ENCODE results near the gene SLC25A47. TPM values are rescaled to one million over a fixed set of nuclear protein-coding genes. Genes with fewer than 3 reads are reported as not detected.

The SLC25A47 gene
- total and polyA plus RNA-seq, 9 of the 15 experiments (the other 6 are each of a cell fraction or from before 2014, with no cell fraction given): 0.09 to 0.23 (median 0.22) TPM; not detected in 6

DNA sequence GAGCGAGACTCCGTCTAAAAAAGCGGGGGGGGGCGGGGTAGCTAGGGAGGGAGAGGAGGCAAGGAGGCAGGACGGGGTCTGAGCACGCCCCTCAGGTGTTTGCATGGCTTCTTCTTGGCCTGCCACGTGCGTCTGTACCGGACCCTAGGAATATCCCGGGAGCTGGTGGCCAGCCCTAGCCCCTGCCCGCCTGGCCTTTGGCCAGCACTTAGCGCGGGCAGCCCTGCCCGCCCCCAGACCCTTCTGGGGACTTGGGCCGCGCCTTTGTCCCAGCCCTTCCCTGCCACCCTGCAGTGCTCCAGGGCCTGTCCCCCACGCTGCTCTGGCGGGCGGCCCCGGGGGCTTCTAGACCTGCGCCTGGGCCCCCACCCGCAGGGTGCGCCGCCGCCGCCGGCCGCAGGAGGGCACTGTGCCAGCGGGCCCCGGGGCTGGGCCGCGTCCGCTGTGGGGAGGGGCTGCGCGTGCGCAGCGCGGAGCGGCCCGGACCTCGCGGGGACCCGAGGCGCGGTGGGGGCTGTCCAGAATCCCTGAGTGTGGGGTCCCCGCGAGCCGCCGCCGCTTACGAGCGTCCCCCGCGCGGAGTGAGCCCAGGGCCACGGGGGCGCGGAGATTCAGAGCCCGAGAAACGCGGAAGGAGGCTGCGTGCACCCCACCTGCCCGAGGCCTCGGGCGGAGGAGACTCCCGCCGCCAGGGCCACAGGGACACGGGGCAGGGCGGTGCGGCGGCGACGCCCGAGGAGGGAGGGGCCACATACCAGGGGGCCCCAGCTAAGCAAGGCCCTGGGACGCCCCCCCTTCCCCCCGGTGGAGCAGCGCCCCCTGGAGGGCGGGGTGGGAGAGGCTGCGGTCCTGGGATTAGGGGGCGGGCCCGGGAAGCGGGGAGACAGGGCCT is 37.9 kb upstream of the SLC25A47 start (continued):
- TF ChIP-seq, protein P1, sequence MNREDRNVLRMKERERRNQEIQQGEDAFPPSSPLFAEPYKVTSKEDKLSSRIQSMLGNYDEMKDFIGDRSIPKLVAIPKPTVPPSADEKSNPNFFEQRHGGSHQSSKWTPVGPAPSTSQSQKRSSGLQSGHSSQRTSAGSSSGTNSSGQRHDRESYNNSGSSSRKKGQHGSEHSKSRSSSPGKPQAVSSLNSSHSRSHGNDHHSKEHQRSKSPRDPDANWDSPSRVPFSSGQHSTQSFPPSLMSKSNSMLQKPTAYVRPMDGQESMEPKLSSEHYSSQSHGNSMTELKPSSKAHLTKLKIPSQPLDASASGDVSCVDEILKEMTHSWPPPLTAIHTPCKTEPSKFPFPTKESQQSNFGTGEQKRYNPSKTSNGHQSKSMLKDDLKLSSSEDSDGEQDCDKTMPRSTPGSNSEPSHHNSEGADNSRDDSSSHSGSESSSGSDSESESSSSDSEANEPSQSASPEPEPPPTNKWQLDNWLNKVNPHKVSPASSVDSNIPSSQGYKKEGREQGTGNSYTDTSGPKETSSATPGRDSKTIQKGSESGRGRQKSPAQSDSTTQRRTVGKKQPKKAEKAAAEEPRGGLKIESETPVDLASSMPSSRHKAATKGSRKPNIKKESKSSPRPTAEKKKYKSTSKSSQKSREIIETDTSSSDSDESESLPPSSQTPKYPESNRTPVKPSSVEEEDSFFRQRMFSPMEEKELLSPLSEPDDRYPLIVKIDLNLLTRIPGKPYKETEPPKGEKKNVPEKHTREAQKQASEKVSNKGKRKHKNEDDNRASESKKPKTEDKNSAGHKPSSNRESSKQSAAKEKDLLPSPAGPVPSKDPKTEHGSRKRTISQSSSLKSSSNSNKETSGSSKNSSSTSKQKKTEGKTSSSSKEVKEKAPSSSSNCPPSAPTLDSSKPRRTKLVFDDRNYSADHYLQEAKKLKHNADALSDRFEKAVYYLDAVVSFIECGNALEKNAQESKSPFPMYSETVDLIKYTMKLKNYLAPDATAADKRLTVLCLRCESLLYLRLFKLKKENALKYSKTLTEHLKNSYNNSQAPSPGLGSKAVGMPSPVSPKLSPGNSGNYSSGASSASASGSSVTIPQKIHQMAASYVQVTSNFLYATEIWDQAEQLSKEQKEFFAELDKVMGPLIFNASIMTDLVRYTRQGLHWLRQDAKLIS (CRISPR knock-in tag; IDR thresholded peaks at IDR 0.05): no peak
- TF ChIP-seq, protein P2, sequence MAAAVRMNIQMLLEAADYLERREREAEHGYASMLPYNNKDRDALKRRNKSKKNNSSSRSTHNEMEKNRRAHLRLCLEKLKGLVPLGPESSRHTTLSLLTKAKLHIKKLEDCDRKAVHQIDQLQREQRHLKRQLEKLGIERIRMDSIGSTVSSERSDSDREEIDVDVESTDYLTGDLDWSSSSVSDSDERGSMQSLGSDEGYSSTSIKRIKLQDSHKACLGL (CRISPR knock-in tag; IDR thresholded peaks at IDR 0.05; ENCODE audit: borderline replicate concordance, poor library complexity, severe bottlenecking): no peak
- TF ChIP-seq MYNN (IDR thresholded peaks at IDR 0.05) (no peak), MYNN (CRISPR knock-in tag; IDR thresholded peaks at IDR 0.05) (no peak), U2AF1 (optimal IDR thresholded peaks at IDR 0.05; ENCODE audit: low read depth, low read length) (no peak), ZNF232 (CRISPR knock-in tag; IDR thresholded peaks at IDR 0.05) (no peak), CBX8 (IDR thresholded peaks at IDR 0.05; ENCODE audit: borderline replicate concordance, extremely low read depth, low read depth, low read length, poor library complexity, severe bottlenecking) (no peak), STAT5B (CRISPR knock-in tag; IDR thresholded peaks at IDR 0.05) (no peak), FOXA3 (CRISPR knock-in tag; conservative IDR thresholded peaks at IDR 0.05 in 1 of 2, IDR thresholded peaks at IDR 0.05 in 1 of 2) (no peak), BACH1 (tag; IDR thresholded peaks at IDR 0.05) (no peak), ELF1 (tag; IDR thresholded peaks at IDR 0.05) (no peak), HDAC6 (IDR thresholded peaks at IDR 0.05; ENCODE audit: low read depth, low read length) (no peak), ZNF384 (IDR thresholded peaks at IDR 0.05; ENCODE audit: low read depth, low read length) (no peak), HDGF (IDR thresholded peaks at IDR 0.05) (no peak), HNRNPLL (IDR thresholded peaks at IDR 0.05; ENCODE audit: low read depth, low read length, poor library complexity, severe bottlenecking) (no peak), GTF2E2 (tag; IDR thresholded peaks at IDR 0.05) (no peak), DPF2 (IDR thresholded peaks at IDR 0.05) (no peak), CBX1 (IDR thresholded peaks at IDR 0.05; ENCODE audit: low read depth) (peak; percentile 42; the same call in 1 of the 2 replicates), SP2 (IDR thresholded peaks at IDR 0.05; ENCODE audit: extremely low read depth, low read depth, low read length, poor library complexity, severe bottlenecking) (no peak)
- TF ChIP-seq, protein P3, sequence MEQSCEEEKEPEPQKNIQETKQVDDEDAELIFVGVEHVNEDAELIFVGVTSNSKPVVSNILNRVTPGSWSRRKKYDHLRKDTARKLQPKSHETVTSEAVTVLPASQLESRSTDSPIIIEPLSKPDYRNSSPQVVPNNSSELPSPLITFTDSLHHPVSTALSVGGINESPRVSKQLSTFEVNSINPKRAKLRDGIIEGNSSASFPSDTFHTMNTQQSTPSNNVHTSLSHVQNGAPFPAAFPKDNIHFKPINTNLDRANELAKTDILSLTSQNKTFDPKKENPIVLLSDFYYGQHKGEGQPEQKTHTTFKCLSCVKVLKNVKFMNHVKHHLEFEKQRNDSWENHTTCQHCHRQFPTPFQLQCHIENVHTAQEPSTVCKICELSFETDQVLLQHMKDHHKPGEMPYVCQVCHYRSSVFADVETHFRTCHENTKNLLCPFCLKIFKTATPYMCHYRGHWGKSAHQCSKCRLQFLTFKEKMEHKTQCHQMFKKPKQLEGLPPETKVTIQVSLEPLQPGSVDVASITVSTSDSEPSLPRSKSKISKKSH (CRISPR knock-in tag; IDR thresholded peaks at IDR 0.05): no peak
- TF ChIP-seq, protein P4, sequence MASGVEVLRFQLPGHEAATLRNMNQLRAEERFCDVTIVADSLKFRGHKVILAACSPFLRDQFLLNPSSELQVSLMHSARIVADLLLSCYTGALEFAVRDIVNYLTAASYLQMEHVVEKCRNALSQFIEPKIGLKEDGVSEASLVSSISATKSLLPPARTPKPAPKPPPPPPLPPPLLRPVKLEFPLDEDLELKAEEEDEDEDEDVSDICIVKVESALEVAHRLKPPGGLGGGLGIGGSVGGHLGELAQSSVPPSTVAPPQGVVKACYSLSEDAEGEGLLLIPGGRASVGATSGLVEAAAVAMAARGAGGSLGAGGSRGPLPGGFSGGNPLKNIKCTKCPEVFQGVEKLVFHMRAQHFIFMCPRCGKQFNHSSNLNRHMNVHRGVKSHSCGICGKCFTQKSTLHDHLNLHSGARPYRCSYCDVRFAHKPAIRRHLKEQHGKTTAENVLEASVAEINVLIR (CRISPR knock-in tag; IDR thresholded peaks at IDR 0.05): no peak

Measured in K562 (cell line).